ENCODE data around the gene TARBP1. TPM values are rescaled to one million over a fixed set of nuclear protein-coding genes. Genes with fewer than 3 reads are reported as not detected.

Gene TARBP1
- total RNA-seq, 1 donor from 2014 or later = 17.8 TPM

- no peak overlapping the region for H3K27ac Mint-ChIP-seq (ENCODE audit: unreplicated experiment)
- FAIRE-seq = no peak
- DNase-seq (ENCODE audit: low read depth) = no peak
Measured at GRCh38 chr1:234468580-234468979, 10.4 kb downstream of the TARBP1 start.

GRCh38 chr1:234467821-234468220, 11.2 kb downstream of the TARBP1 start:
- H3K27me3 ChIP-seq (ENCODE audit: insufficient read depth, low read length) = no peaks in the 10 kb centered on the region
- Mint-ChIP-seq H3K36me3 (ENCODE audit: low read depth, unreplicated experiment) (peaks cover 7% of the 10 kb centered on the region), H3K9me3 (ENCODE audit: unreplicated experiment) (peaks cover 1% of the 10 kb centered on the region), H3K27ac (ENCODE audit: unreplicated experiment) (no peak overlapping the region), H3K4me1 (ENCODE audit: low read depth, unreplicated experiment) (no peaks in the 10 kb centered on the region), H3K4me3 (ENCODE audit: unreplicated experiment) (no peak overlapping the region), H3K27me3 (ENCODE audit: low read depth, unreplicated experiment) (no peaks in the 10 kb centered on the region)
- no peak overlapping the region for H3K9ac ChIP-seq (ENCODE audit: low read length)
- peaks cover 4% of the 10 kb centered on the region for H3K36me3 ChIP-seq (ENCODE audit: insufficient read depth, low read length)
- H2AFZ ChIP-seq (ENCODE audit: low read depth, low read length) = no peak overlapping the region
- no peak overlapping the region for H3K27ac ChIP-seq (ENCODE audit: low read depth, low read length)
- H4K20me1 ChIP-seq (ENCODE audit: insufficient read depth, low read length) = no peaks in the 10 kb centered on the region
- TF ChIP-seq EZH2 (IDR thresholded peaks at IDR 0.05; ENCODE audit: insufficient read depth, low read length) = no peak
- TF ChIP-seq CTCF (IDR thresholded peaks at IDR 0.05; ENCODE audit: insufficient read depth, low read depth, low read length) = no peak
- DNase-seq (ENCODE audit: low read depth) = no peak
- H3K4me1 ChIP-seq (ENCODE audit: insufficient read depth, low read length) = no peaks in the 10 kb centered on the region
- H3K9me3 ChIP-seq (ENCODE audit: insufficient read depth, low read depth, low read length) = no peaks in the 10 kb centered on the region
- H3K4me3 ChIP-seq (ENCODE audit: insufficient read depth, low read depth, low read length) = no peak overlapping the region
- H3K79me2 ChIP-seq (ENCODE audit: insufficient read depth, low read length) = no peaks in the 10 kb centered on the region
- FAIRE-seq = no peak
- no peak overlapping the region for H3K4me2 ChIP-seq (ENCODE audit: low read length)

More at GRCh38 chr1:234468580-234468979, 10.4 kb downstream of the TARBP1 start:
- Histone ChIP-seq H3K4me2 (ENCODE audit: low read length) (no peak overlapping the region), H3K27ac (ENCODE audit: low read depth, low read length) (no peak overlapping the region), H3K36me3 (ENCODE audit: insufficient read depth, low read length) (peaks cover 4% of the 10 kb centered on the region), H3K79me2 (ENCODE audit: insufficient read depth, low read length) (peaks cover 3% of the 10 kb centered on the region), H4K20me1 (ENCODE audit: insufficient read depth, low read length) (no peaks in the 10 kb centered on the region), H3K9me3 (ENCODE audit: insufficient read depth, low read depth, low read length) (no peaks in the 10 kb centered on the region), H2AFZ (ENCODE audit: low read depth, low read length) (no peak overlapping the region), H3K27me3 (ENCODE audit: insufficient read depth, low read length) (no peaks in the 10 kb centered on the region), H3K4me1 (ENCODE audit: insufficient read depth, low read length) (no peaks in the 10 kb centered on the region), H3K4me3 (ENCODE audit: insufficient read depth, low read depth, low read length) (no peak overlapping the region), H3K9ac (ENCODE audit: low read length) (no peak overlapping the region)
- H3K9me3 Mint-ChIP-seq (ENCODE audit: unreplicated experiment) = peaks cover 1% of the 10 kb centered on the region
- no peaks in the 10 kb centered on the region for H3K4me1 Mint-ChIP-seq (ENCODE audit: low read depth, unreplicated experiment)
- H3K27me3 Mint-ChIP-seq (ENCODE audit: low read depth, unreplicated experiment) = no peaks in the 10 kb centered on the region
- H3K4me3 Mint-ChIP-seq (ENCODE audit: unreplicated experiment) = no peak overlapping the region
- TF ChIP-seq CTCF (IDR thresholded peaks at IDR 0.05; ENCODE audit: insufficient read depth, low read depth, low read length) (no peak), EZH2 (IDR thresholded peaks at IDR 0.05; ENCODE audit: insufficient read depth, low read length) (no peak)
- peaks cover 7% of the 10 kb centered on the region for H3K36me3 Mint-ChIP-seq (ENCODE audit: low read depth, unreplicated experiment)

GRCh38 chr1:234466945-234467344, 12.0 kb downstream of the TARBP1 start:
- H3K27me3 Mint-ChIP-seq (ENCODE audit: low read depth, unreplicated experiment) = no peaks in the 10 kb centered on the region

More at GRCh38 chr1:234466945-234467344, 12.0 kb downstream of the TARBP1 start:
- Mint-ChIP-seq H3K4me3 (ENCODE audit: unreplicated experiment) (no peak overlapping the region), H3K36me3 (ENCODE audit: low read depth, unreplicated experiment) (peaks cover 7% of the 10 kb centered on the region), H3K4me1 (ENCODE audit: low read depth, unreplicated experiment) (no peaks in the 10 kb centered on the region), H3K27ac (ENCODE audit: unreplicated experiment) (no peak overlapping the region), H3K9me3 (ENCODE audit: unreplicated experiment) (peaks cover 1% of the 10 kb centered on the region)
- DNase-seq (ENCODE audit: low read depth) (no peak), FAIRE-seq (no peak)
- Histone ChIP-seq H3K9me3 (ENCODE audit: insufficient read depth, low read depth, low read length) (no peaks in the 10 kb centered on the region), H3K9ac (ENCODE audit: low read length) (no peak overlapping the region), H3K4me2 (ENCODE audit: low read length) (no peak overlapping the region), H3K36me3 (ENCODE audit: insufficient read depth, low read length) (peaks cover 6% of the 10 kb centered on the region), H4K20me1 (ENCODE audit: insufficient read depth, low read length) (no peaks in the 10 kb centered on the region), H3K4me3 (ENCODE audit: insufficient read depth, low read depth, low read length) (no peak overlapping the region), H3K79me2 (ENCODE audit: insufficient read depth, low read length) (no peaks in the 10 kb centered on the region), H2AFZ (ENCODE audit: low read depth, low read length) (no peak overlapping the region), H3K27me3 (ENCODE audit: insufficient read depth, low read length) (no peaks in the 10 kb centered on the region), H3K27ac (ENCODE audit: low read depth, low read length) (no peak overlapping the region), H3K4me1 (ENCODE audit: insufficient read depth, low read length) (no peaks in the 10 kb centered on the region)
- TF ChIP-seq CTCF (IDR thresholded peaks at IDR 0.05; ENCODE audit: insufficient read depth, low read depth, low read length) (no peak), EZH2 (IDR thresholded peaks at IDR 0.05; ENCODE audit: insufficient read depth, low read length) (no peak)
